WI38 (cell line): ENCODE data around the gene ELL.

ENCODE experiments used
- H3K4me3 ChIP-seq: 2 replicates; pipeline ENCODE4 v1.5.1; 2011; ENCODE audit warnings: low read depth, mild to moderate bottlenecking, control low read depth, low read length
- CTCF ChIP-seq: IDR thresholded peaks from 2 replicates; pipeline ENCODE4 v1.5.1; 2012; ENCODE audit warnings: low read depth, mild to moderate bottlenecking, control low read depth, low read length

Gene ELL

GRCh38 chr19:18433735-18434398, 88.0 kb downstream of the ELL start:
- TF ChIP-seq CTCF, result no peak
- no peak overlapping the region for H3K4me3 ChIP-seq

GRCh38 chr19:18433015-18433691, 88.7 kb downstream of the ELL start:
- TF ChIP-seq CTCF, result no peak
- no peak overlapping the region for H3K4me3 ChIP-seq

- H3K4me3 ChIP-seq, result no peak overlapping the region
- no peak for TF ChIP-seq CTCF
Measured at GRCh38 chr19:18432275-18433014, 89.4 kb downstream of the ELL start.

- no peak overlapping the region for H3K4me3 ChIP-seq
- TF ChIP-seq CTCF, result no peak
Measured at GRCh38 chr19:18431351-18432197, 90.3 kb downstream of the ELL start.

GRCh38 chr19:18430417-18431144, 91.3 kb downstream of the ELL start:
- H3K4me3 ChIP-seq, result no peak overlapping the region
- TF ChIP-seq CTCF, result no peak

GRCh38 chr19:18429717-18430416, 92.0 kb downstream of the ELL start:
- no peak for TF ChIP-seq CTCF
- no peak overlapping the region; the same call in 1 of the 2 replicates for H3K4me3 ChIP-seq
